IMR-90 (cell line): ENCODE measurements around the gene C14orf119. TPM values are rescaled to one million over a fixed set of nuclear protein-coding genes. Genes with fewer than 3 reads are reported as not detected.

Source experiments
- ATAC-seq: fragments of 200-7000 bp; cut with Tn5 transposase; 2 replicates; pipeline ENCODE4 v1.9.1; 2020; ENCODE audit warnings: low read depth, mild to moderate bottlenecking, moderate library complexity
- BruUV-seq: library from RNA; stranded (reverse); fragments of 400-500 nt; replicated peaks from 2 replicates; lab custom pipeline; 2021; lab: Mats Ljungman, UMichigan
- CTCF ChIA-PET: fragments of 300-600 bp; formaldehyde crosslinking; extraction: SDS; loops from one replicate; lab custom pipeline; 2021; ENCODE audit warnings: antibody characterized with exemption; lab: Yijun Ruan, JAX
- POLR2A ChIA-PET: fragments of 300-600 bp; sonication (Branson Sonifier 250); formaldehyde crosslinking; loops from one replicate; lab custom pipeline; 2022; ENCODE audit warnings: antibody characterized with exemption; ENCODE audit not compliant: unreplicated experiment; lab: Charles Lee
- DNase-seq: peaks from one replicate; pipeline ENCODE4 v3.0.0; 2013
- H2AFZ ChIP-seq: replicated peaks from 2 replicates; pipeline ENCODE3; 2013; ENCODE audit warnings: low read length, mild to moderate bottlenecking; ENCODE audit not compliant: poor library complexity
- H2AK5ac ChIP-seq: 2 replicates; pipeline ENCODE4 v1.6.1; 2013; ENCODE audit warnings: low read depth, low read length, inconsistent platforms
- H2AK9ac ChIP-seq: replicated peaks from 2 replicates; pipeline ENCODE3; 2013; ENCODE audit warnings: mild to moderate bottlenecking, low read depth, low read length, moderate library complexity; ENCODE audit not compliant: poor library complexity
- H2BK120ac ChIP-seq: 2 replicates; pipeline ENCODE4 v1.6.1; 2013; ENCODE audit warnings: low read depth, low read length, inconsistent platforms
- H2BK15ac ChIP-seq: 3 replicates; pipeline ENCODE4 v1.6.1; 2013; ENCODE audit warnings: low read depth, low read length, inconsistent platforms
- H2BK20ac ChIP-seq: 2 replicates; pipeline ENCODE4 v1.6.1; 2013; ENCODE audit warnings: low read depth, mild to moderate bottlenecking, inconsistent platforms, low read length, moderate library complexity
- H2BK5ac ChIP-seq: 2 replicates; pipeline ENCODE4 v1.6.1; 2013; ENCODE audit warnings: mild to moderate bottlenecking, low read depth, low read length, inconsistent platforms; ENCODE audit not compliant: poor library complexity, severe bottlenecking
- H3K14ac ChIP-seq: replicated peaks from 2 replicates; pipeline ENCODE4 v1.6.1; 2013; ENCODE audit warnings: low read depth, low read length, inconsistent platforms
- H3K18ac ChIP-seq: 2 replicates; pipeline ENCODE4 v1.6.1; 2013; ENCODE audit warnings: low read depth, low read length, control low read depth
- H3K23ac ChIP-seq: 2 replicates; pipeline ENCODE4 v1.6.1; 2013; ENCODE audit warnings: low read depth, low read length, inconsistent platforms
- H3K27ac ChIP-seq: 2 replicates; pipeline ENCODE4 v1.5.1; 2013; ENCODE audit warnings: mild to moderate bottlenecking, control low read depth, low read length; ENCODE audit not compliant: insufficient read depth
- H3K27me3 ChIP-seq: 2 replicates; pipeline ENCODE4 v1.6.1; 2013; ENCODE audit warnings: low read length; ENCODE audit not compliant: control insufficient read depth, insufficient read depth
- H3K36me3 ChIP-seq: 2 replicates; pipeline ENCODE4 v1.6.1; 2013; ENCODE audit warnings: low read length, mixed read lengths; ENCODE audit not compliant: control insufficient read depth, insufficient read depth
- H3K4ac ChIP-seq: 2 replicates; pipeline ENCODE4 v1.6.1; 2013; ENCODE audit warnings: low read depth, low read length, inconsistent platforms
- H3K4me1 ChIP-seq: 2 replicates; pipeline ENCODE4 v1.6.1; 2013; ENCODE audit warnings: low read length, mixed read lengths; ENCODE audit not compliant: control insufficient read depth, insufficient read depth
- H3K4me2 ChIP-seq: 2 replicates; pipeline ENCODE4 v1.6.1; 2013; ENCODE audit warnings: low read depth, mild to moderate bottlenecking, control low read depth, low read length, moderate library complexity
- H3K4me3 ChIP-seq: 2 replicates; pipeline ENCODE4 v1.5.1; 2013; ENCODE audit warnings: low read depth, mild to moderate bottlenecking, control low read depth, low read length, moderate library complexity; ENCODE audit not compliant: insufficient read depth
- H3K56ac ChIP-seq: 2 replicates; pipeline ENCODE4 v1.6.1; 2013; ENCODE audit warnings: low read length, inconsistent platforms; ENCODE audit not compliant: insufficient read depth; ENCODE audit errors: extremely low read depth
- H3K79me1 ChIP-seq, 2 experiments: 2 replicates each; pipeline ENCODE4 v1.6.1; 2013; ENCODE audit warnings: low read length in 2 of 2, inconsistent platforms in 1 of 2, low read depth in 1 of 2
- H3K9ac ChIP-seq: 2 replicates; pipeline ENCODE4 v1.6.1; 2013; ENCODE audit warnings: low read depth, low read length, control low read depth
- H3K9me1 ChIP-seq: 2 replicates; pipeline ENCODE4 v1.6.1; 2013; ENCODE audit warnings: low read length, inconsistent platforms; ENCODE audit not compliant: insufficient read depth
- H3K9me3 ChIP-seq: 2 replicates; pipeline ENCODE4 v1.6.1; 2013; ENCODE audit warnings: low read length; ENCODE audit not compliant: control insufficient read depth, insufficient read depth
- H4K20me1 ChIP-seq: 2 replicates; pipeline ENCODE4 v1.6.1; 2013; ENCODE audit warnings: low read length, inconsistent platforms; ENCODE audit not compliant: insufficient read depth
- H4K5ac ChIP-seq: 2 replicates; pipeline ENCODE4 v1.6.1; 2013; ENCODE audit warnings: mild to moderate bottlenecking, low read depth, low read length, control low read depth
- H4K8ac ChIP-seq, 2 experiments: 2 replicates each; pipeline ENCODE4 v1.6.1; 2013; ENCODE audit warnings: low read depth in 2 of 2, low read length in 2 of 2, control low read depth in 1 of 2, inconsistent platforms in 1 of 2
- H4K91ac ChIP-seq: 2 replicates; pipeline ENCODE4 v1.6.1; 2013; ENCODE audit warnings: low read depth, low read length, inconsistent platforms; ENCODE audit not compliant: insufficient read depth
- BHLHE40 ChIP-seq: fragments of 150-350 bp; IDR thresholded peaks from 2 replicates; pipeline ENCODE4 v1.6.1; 2016; ENCODE audit warnings: mild to moderate bottlenecking, low read depth, low read length
- CEBPB ChIP-seq: IDR thresholded peaks from 2 replicates; pipeline ENCODE4 v1.6.1; 2012; ENCODE audit warnings: low read depth, low read length, improper control_type of control experiment
- CHD1 ChIP-seq: IDR thresholded peaks from 2 replicates; pipeline ENCODE4 v1.6.1; 2012; ENCODE audit warnings: low read depth, low read length, improper control_type of control experiment
- CTCF ChIP-seq: conservative IDR thresholded peaks from 2 replicates; pipeline ENCODE4 v1.5.1; 2012; ENCODE audit warnings: mild to moderate bottlenecking, low read depth, low read length, improper control_type of control experiment
- FOS ChIP-seq: fragments of 150-350 bp; IDR thresholded peaks from 2 replicates; pipeline ENCODE4 v1.6.1; 2016; ENCODE audit warnings: low read depth, low read length
- MAFK ChIP-seq: IDR thresholded peaks from 2 replicates; pipeline ENCODE4 v1.6.1; 2012; ENCODE audit warnings: low read depth, low read length, improper control_type of control experiment
- MAZ ChIP-seq: IDR thresholded peaks from 2 replicates; pipeline ENCODE4 v1.6.1; 2012; ENCODE audit warnings: low read depth, mild to moderate bottlenecking, low read length, improper control_type of control experiment, moderate library complexity, borderline replicate concordance
- MXI1 ChIP-seq: IDR thresholded peaks from 2 replicates; pipeline ENCODE4 v1.6.1; 2012; ENCODE audit warnings: low read depth, mild to moderate bottlenecking, low read length, moderate library complexity, borderline replicate concordance
- NFE2L2 ChIP-seq: fragments of 150-350 bp; IDR thresholded peaks from 2 replicates; pipeline ENCODE4 v1.6.1; 2016; ENCODE audit warnings: low read depth, mild to moderate bottlenecking, low read length
- RCOR1 ChIP-seq: IDR thresholded peaks from 2 replicates; pipeline ENCODE4 v1.6.1; 2012; ENCODE audit warnings: mild to moderate bottlenecking, low read length, improper control_type of control experiment; ENCODE audit not compliant: insufficient replicate concordance
- SMC3 ChIP-seq: fragments of 150-350 bp; IDR thresholded peaks from 2 replicates; pipeline ENCODE4 v1.6.1; 2016; ENCODE audit warnings: low read depth, mild to moderate bottlenecking, antibody characterized with exemption, low read length, moderate library complexity
- WGBS, 2 experiments: methylation state at CpG; one replicate each; pipeline versions ENCODE4 v1.1.5 to v1.1.7; 2013; ENCODE audit warnings: missing lambda C conversion rate in 2 of 2; ENCODE audit not compliant: insufficient read length in 1 of 2; ENCODE audit errors: extremely low coverage in 2 of 2; 5-methylcytosine and 5-hydroxymethylcytosine counted together
- dilution Hi-C: fragments of 300-500 bp; cut with HindIII; formaldehyde crosslinking; loops from one replicate; pipeline ENCODE4 v1.14.3; 2018; ENCODE audit warnings: low sequenced_read_pairs; ENCODE audit not compliant: unreplicated experiment
- in situ Hi-C: fragments of 300-500 bp; cut with MboI; formaldehyde crosslinking; loops from 3 replicates; pipeline ENCODE4 v1.14.3; 2019; ENCODE audit warnings: low sequenced_read_pairs, inconsistent platforms, mixed read lengths
- intact Hi-C: fragments of 100-400 bp; cut with micrococcal nuclease; formaldehyde crosslinking; loops from 2 replicates; pipeline ENCODE4 v1.10.0; 2022
- polyA plus RNA-seq, 3 experiments: library from polyadenylated mRNA; depleted of rRNA; stranded (reverse); fragments of >200 nt; gene quantifications; 2 replicates each; pipeline ENCODE4 v1.2.3, GENCODE V29; 2012; ENCODE audit warnings: low replicate concordance in 1 of 3
- total RNA-seq: library from RNA; depleted of rRNA; stranded (reverse); fragments of >200 nt; gene quantifications from 2 replicates; pipeline ENCODE4 v1.2.3, GENCODE V29; 2012

Gene C14orf119
- total and polyA plus RNA-seq, 2 of the 4 experiments (the other 2 are of a cell fraction), result 74.0 to 83.7 TPM

GRCh38 chr14:23093104-23093503 lies 2.2 kb upstream of the C14orf119 start (continued):
- TF ChIP-seq CTCF (no peak), NFE2L2 (no peak), MXI1 (no peak), MAZ (no peak)

DNA sequence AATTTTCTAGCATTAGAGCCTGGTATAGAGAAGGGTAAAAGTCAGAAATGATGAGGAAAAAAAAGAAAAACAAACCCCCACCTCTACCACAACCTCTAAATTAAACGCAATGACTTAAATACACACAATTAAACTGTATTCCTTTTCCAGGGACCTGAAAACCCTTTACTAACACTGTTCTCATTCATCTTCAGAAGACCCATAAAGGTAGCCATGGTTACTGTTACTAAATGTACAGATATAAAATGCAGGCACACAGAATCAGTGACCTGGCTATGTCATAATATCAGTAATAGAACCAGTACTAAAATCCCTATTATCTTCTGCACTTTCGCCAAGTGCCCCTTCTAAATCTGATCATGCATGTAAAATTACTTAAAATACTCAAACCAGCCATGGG lies 1.8 kb upstream of the C14orf119 start:
- Histone ChIP-seq H2BK5ac (peak overlapping the region; percentile 3), H3K56ac (no peak overlapping the region), H3K79me1 (peaks cover 19 to 57% of the 10 kb centered on the region in 2 experiments), H3K36me3 (peaks cover 20% of the 10 kb centered on the region), H4K91ac (no peak overlapping the region), H3K14ac (0 out of 2 replicates have a peak overlapping the region, but pooled peaks have one; percentile 17), H3K4me2 (peak overlapping the region; percentile 99), H2BK120ac (no peak overlapping the region), H2AK5ac (no peak overlapping the region), H3K9me3 (no peaks in the 10 kb centered on the region), H3K18ac (no peak overlapping the region), H3K4me3 (peak overlapping the region; percentile 66; the same call in 1 of the 2 replicates), H4K5ac (no peak overlapping the region), H3K9ac (peak overlapping the region; percentile 97), H3K4me1 (peaks cover 3% of the 10 kb centered on the region; the same call in 1 of the 2 replicates), H3K23ac (peak overlapping the region; percentile 58), H3K27me3 (no peaks in the 10 kb centered on the region), H2BK20ac (no peak overlapping the region), H4K20me1 (peaks cover 37% of the 10 kb centered on the region; the same call in 1 of the 2 replicates), H2AFZ (no peak overlapping the region), H3K4ac (no peak overlapping the region), H4K8ac (no peak overlapping the region), H2BK15ac (no peak overlapping the region), H3K27ac (no peak overlapping the region), H2AK9ac (no peak overlapping the region), H3K9me1 (peaks cover 9% of the 10 kb centered on the region; the same call in 1 of the 2 replicates)
- CTCF ChIA-PET, result interaction anchor here (3.5 kb wide), 1 partner anchor 25 kb away, joined by 19 read pairs; no protein-coding TSS in a partner anchor
- DNase-seq (no peak), ATAC-seq (no peak)
- dilution Hi-C loops (no loop called here), intact Hi-C loops (no loop called here), in situ Hi-C loops (loop anchor here (25.0 kb wide), 1 partner anchor 1044 kb away; the partner anchor contains the start of genes EMC9, FITM1, PSME1 and PSME2)
- POLR2A ChIA-PET, result no interaction called here
- no TSS peak for BruUV-seq
- WGBS, 2 experiments, result no CpG with 5 or more reads among the region's 2 CpGs
- TF ChIP-seq SMC3 (no peak), MAZ (no peak), MAFK (no peak), MXI1 (no peak), RCOR1 (no peak), CTCF (no peak), CHD1 (no peak), FOS (no peak), BHLHE40 (no peak), CEBPB (no peak)
